ENCODE results near the gene KRTAP10-6.

GRCh38 chr21:44632067-44632466, 39.8 kb upstream of the KRTAP10-6 start:
- TF ChIP-seq POLR2AphosphoS5 (IDR thresholded peaks at IDR 0.05) (no peak), CTCF (IDR thresholded peaks at IDR 0.05) (no peak), POLR2A (IDR thresholded peaks at IDR 0.05; ENCODE audit: low read depth) (no peak)

Measured in esophagus muscularis mucosa (tissue), 3 donors.